Activated T-cell treated with anti-CD3 and anti-CD28 coated beads for 48 hours (primary cell): ENCODE data around the gene CAMK2D.

Experiments
- DNase-seq: peaks from one replicate; pipeline ENCODE4 v3.0.0-alpha.2; 2020; ENCODE audit warnings: low read depth

Gene CAMK2D

GRCh38 chr4:113762186-113763028 is 869 bp upstream of the CAMK2D start:
- peak; percentile 93 for DNase-seq

DNA sequence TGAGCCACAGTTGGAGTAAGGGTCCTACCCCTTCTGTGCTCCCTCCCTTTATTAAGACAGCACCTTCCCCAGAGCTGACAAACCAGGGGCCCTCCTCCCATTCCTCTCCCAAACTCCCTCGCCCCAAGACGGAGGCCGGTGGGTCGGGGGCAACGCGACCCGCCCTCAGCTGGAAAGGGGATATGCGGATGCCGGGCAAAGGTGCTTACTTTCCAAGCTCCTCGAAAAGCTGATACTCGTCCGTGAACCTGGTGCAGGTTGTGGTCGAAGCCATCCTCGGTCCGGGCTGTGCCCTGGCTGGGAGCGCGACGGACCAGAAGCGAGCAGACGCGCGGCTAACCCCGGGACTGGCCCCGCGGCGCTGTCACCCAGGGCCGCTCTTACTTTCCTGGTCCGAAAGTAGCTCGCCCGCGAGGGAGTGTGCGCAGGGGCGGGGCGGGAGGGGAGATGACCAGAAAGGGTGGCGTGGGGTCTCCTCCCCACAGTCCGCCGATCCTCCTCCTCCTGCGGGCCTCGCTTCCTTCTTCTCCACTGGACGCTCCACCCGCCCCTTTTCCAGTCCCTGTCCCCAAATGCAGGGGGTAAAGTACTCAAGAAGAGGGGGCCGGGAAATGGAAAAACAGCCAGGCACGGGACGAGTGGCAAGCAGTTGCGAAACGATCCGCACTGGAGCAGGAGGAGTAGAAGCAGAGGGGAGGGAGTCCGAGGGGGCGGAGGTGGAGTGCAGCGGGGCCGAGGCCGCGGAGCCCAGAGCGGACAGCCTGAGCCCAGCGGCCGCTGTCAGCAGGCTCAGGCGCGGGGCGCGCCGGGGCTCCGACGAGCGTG is 531 bp downstream of the CAMK2D start:
- DNase-seq = peak; percentile 45

DNA sequence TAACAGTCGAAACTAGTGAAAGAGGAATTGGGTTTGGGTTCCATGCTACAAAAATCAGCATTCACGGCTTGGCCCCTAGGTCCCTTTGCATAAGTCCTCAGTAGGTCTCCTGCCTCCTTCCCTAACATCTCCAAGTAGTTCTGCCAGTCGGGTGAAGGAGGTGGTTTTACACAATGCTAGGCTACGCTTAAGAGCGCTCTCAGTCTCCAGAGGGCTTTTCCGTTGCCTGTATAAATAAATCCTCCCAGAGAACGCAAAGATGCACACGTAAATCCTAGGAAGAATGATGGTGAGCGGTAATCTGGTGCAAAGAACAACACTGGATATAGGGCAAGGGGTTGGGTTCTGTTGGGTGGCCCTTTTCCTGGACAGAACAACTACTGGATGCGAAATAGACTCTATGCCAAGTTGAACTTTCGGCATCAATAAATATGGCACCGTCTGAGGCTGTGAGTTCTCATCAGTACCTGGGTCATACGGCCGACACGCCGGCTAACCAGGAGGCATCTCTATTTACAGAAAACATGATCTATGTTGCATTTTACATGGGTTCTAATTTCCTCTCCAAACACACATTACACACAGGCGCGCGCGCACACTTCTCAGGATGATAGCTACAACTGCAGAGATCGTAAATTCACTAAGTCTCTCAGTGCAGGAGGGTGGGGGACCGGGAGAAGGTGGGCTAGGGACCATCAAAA is 1.3 kb downstream of the CAMK2D start:
- peak; percentile 6 for DNase-seq

GRCh38 chr4:113759696-113760093 is 1.8 kb downstream of the CAMK2D start:
- DNase-seq = no peak

DNA sequence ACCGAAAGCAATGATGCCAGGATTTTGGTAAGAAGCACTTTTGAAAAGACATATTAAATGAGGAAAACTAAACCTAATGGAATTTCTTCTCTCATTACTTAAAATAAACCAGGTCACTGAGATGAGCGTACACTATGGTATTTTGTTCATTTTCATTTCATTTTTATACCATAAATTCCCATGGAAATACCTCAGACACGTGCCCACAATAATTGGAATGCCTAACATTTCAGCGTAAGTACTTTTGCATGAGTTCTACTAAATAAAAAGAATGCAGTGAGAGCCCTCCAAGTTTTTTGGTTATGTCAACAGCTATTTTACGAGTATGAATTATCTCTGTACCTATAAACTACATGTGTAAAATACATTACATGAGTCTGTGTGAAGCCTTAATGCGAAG is 3.2 kb downstream of the CAMK2D start:
- DNase-seq = no peak

DNA sequence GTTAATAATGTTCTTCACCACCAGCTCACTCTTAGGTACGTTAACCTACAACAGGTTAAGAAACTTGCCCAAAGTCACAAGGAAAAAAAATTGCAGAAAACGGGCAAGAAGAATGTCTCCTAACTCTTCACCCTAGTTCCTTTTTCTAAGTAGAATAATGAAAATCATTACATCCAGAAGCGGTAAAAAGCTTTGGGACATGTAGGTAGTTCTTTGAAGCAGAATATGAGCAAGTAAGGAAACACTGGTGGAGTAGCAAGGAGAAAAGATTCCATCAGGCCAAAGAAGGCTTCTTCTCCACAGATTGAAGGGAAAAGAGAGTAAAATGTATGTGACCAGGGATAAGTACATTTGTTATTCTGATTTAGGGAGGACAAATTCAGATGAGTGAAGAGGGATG is 4.1 kb downstream of the CAMK2D start:
- DNase-seq = no peak

DNA sequence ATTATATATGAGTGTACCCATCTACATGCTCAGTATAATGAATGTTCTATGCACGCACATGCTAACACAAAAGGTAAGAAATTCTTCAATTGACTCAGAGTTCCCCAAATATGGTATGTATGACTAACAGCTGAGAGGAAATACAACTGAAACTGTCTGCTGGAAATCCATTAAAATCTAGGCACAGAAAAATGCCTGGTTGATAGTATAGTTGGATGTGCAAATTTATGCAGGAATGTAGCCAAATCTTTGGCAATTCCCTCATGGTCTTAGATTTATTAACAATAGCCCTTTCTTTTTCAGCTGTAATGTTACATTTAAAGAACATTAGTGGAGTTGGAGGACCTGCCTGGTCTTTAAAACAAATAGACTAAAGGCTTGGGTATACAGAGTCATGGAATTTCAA is 5.5 kb downstream of the CAMK2D start:
- DNase-seq = no peak

- no peak for DNase-seq
Observed at GRCh38 chr4:113750734-113751133, 10.8 kb downstream of the CAMK2D start.

DNA sequence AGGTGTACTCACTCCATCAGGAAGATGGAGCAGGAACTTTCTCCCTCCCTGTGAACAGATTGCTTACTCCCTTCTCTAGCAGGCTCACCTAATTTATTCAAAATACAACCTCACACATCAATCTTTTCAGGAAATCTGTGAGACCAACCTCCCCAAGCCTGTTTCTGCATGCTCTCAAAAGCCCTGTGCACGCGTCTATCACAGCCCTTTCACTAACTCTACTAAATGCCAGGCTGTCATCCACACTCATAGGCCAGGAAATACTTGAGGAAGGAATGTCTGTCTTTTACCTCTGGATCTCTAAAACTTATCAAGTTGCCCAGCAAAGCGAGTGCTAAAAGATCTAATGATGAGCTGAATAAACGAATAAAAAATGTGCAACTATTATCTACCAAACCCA is 11.2 kb downstream of the CAMK2D start:
- DNase-seq = no peak

GRCh38 chr4:113749178-113749577 is 12.4 kb downstream of the CAMK2D start:
- no peak for DNase-seq

- no peak for DNase-seq
Observed at GRCh38 chr4:113747949-113748348, 13.6 kb downstream of the CAMK2D start.

GRCh38 chr4:113745711-113746110 is 15.8 kb downstream of the CAMK2D start:
- no peak for DNase-seq

- no peak for DNase-seq
Observed at GRCh38 chr4:113744667-113745240, 16.8 kb downstream of the CAMK2D start.

GRCh38 chr4:113743690-113744089 is 17.8 kb downstream of the CAMK2D start:
- no peak for DNase-seq

DNA sequence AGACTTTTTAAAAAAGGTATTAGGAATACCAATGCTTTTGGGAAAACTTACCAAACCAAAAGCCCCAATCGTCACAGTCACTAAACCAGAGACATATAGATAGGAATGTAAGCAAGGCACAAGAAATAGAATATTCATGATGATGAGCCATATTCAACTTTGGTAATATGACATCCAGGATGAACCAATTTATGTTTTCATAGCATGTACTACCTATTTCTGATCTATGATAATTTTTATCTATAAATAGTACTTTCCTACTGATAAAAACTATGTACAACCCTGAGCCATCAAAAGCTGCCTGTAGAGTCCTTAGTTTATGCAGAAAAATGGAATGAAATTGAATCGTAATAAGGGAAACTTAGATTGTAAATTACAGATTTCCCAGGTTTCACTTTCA is 18.9 kb downstream of the CAMK2D start:
- no peak for DNase-seq

- no peak for DNase-seq
Observed at GRCh38 chr4:113741956-113742355, 19.6 kb downstream of the CAMK2D start.

DNA sequence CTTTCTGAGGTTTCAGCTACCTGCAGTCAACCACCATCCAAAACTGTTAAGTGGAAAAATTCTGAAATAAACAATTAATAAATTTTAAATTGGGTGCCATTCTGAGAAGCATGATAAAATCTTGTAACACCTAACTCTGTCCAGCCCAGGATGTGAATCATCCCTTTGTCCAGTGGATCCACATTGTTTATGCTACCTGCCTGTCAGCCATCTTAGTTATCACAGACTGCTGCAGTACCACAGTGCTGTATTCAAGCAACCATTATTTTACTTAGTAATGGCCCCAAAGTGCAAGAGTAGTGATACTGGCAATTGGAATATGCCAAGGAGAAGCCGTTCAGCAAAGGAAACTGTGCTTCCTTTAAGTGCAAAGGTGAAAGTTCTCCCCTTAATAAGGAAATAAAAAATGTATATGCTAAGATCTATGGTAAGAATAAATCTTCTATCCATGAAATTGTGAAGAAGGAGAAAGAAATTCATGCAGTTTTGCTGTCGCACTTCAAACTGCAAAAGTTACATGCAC is 20.6 kb downstream of the CAMK2D start:
- DNase-seq = no peak

DNA sequence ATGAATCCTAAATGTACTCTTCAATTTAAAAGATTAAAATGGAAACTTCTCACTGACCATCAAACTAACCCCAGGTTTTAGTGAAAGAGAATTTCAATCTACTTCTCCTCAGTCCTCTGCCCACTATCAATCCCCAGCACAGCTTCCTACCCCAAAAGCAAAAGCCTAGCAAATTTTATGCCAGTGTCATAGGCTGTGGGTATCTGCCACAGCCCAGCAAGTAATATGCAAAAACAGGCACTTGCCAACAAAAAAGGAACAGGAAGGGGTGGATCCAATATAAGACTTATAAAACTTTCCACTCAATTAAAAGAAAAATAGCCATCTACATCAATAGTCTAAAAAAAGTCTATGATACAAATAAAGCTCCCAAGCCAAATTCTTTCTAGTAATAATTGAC is 22.3 kb downstream of the CAMK2D start:
- no peak for DNase-seq

GRCh38 chr4:113738251-113738650 is 23.3 kb downstream of the CAMK2D start:
- DNase-seq = no peak

DNA sequence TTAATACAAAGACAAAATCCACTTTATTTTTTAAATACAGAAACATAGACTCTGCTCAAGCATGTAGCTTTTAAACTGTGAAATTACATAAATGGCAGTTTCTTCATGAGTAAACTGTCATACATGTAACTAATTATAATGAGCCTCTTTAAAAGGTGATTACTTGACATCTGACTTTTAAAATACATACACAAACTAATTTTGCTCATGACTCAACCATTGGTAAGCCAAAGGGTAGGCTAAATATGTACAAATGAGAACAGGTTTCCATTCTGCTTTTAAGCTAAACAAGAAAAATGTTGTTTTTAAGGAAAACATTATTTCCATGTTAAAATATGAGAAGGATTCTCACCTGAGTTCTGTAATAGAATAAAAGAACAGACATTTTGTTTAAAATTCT is 27.9 kb downstream of the CAMK2D start:
- no peak for DNase-seq

- DNase-seq = no peak
Observed at GRCh38 chr4:113732967-113733527, 28.5 kb downstream of the CAMK2D start.
